ENCODE measurements around the gene PALM.

The PALM gene

DNA sequence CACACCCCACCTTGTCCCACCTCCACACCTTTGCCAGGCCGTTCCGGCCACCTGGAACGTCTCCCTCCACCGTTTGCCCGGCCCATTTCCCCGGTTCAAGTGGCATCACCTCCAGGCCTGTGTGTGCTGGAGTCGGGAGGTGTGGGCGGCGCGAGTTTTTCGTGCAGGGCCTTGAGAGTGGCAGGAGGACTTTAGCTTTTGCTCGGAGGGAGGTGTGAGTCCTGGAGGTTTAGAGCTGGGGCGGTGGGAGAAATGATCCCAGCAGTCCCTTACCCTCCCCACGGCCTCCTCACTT lies 4.3 kb upstream of the PALM start:
- Mint-ChIP-seq H3K27me3 (ENCODE audit: low read depth) (peaks cover 14% of the 10 kb centered on the region), H3K9me3 (no peaks in the 10 kb centered on the region), H3K4me1 (peaks cover 4% of the 10 kb centered on the region), H3K27ac (no peak overlapping the region), H3K4me3 (no peak overlapping the region), H3K36me3 (ENCODE audit: low read depth) (no peaks in the 10 kb centered on the region)
- TF ChIP-seq, protein P1, sequence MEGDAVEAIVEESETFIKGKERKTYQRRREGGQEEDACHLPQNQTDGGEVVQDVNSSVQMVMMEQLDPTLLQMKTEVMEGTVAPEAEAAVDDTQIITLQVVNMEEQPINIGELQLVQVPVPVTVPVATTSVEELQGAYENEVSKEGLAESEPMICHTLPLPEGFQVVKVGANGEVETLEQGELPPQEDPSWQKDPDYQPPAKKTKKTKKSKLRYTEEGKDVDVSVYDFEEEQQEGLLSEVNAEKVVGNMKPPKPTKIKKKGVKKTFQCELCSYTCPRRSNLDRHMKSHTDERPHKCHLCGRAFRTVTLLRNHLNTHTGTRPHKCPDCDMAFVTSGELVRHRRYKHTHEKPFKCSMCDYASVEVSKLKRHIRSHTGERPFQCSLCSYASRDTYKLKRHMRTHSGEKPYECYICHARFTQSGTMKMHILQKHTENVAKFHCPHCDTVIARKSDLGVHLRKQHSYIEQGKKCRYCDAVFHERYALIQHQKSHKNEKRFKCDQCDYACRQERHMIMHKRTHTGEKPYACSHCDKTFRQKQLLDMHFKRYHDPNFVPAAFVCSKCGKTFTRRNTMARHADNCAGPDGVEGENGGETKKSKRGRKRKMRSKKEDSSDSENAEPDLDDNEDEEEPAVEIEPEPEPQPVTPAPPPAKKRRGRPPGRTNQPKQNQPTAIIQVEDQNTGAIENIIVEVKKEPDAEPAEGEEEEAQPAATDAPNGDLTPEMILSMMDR (IDR thresholded peaks at IDR 0.05; ENCODE audit: unreplicated experiment in 3 of 3), result no peak

DNA sequence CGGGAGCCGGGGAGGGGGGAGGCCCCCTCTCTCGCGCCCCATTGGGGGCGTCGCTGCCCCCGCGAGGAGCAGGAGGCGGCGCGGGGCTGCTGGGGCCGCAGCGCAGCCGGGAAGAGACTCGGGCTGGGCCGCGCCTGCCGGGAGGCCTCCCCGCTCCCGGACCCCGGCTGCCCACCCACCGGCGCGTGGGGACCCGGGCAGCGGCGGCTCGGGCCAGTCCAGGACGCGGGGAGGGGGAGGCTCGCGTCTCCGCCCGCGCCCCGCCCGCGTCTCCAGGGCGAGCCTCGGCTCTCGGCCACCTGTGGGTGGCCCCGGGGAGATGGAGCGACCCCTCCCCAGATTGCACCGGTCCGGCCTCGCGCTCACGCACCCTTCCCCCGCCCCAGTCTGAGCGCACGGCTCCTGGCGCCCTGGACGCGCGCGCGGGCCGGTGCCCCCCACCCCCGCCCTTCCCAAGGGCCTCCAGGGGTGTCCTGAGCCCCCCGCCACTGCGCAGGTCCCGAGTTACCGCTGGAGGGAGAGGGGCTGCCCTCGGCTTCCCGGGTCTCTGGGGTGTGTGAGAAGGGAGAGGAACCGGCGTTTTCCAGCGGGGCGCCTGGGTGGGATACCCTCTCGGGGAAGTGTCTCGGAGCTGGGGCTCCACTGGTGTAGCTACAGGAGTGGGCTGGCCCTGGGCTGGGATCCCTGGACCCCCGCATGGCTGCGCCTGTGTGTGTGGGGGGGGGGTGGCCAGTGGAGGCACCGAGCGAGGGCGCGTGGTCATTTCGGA lies 645 bp downstream of the PALM start:
- Mint-ChIP-seq H3K4me1 (peaks cover 11% of the 10 kb centered on the region), H3K27ac (no peak overlapping the region)
- TF ChIP-seq, protein P1 (IDR thresholded peaks at IDR 0.05; ENCODE audit: unreplicated experiment in 3 of 3), result no peak

DNA sequence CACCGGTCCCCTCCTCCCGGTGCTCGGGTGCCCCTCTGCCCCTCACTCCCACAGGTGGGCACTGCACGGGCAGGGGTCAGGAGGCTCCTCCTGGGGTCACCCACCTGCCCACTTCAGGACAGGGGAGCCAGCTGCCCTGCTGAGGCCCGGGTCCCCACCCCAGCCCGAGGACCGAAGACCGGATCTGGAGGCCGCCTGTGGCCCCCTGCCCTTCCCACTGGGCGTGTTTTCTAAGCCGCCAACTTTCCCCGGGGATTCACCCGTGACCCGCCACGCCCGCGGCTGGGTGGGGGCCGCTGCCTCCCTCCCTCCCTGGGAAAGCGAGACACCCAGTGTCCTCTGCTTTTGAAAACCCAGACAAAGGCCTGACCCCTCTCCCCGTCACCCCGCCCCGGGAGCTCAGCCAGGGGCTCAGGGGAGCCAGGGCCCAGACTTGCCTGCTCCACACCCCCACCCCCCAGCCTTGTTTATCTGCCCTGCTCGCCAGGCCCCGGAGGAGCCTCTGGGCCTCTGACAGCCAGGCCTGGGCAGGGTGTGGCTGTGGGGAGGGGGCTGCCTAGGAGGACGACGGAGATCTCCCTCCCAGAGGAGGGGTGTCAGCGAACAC lies 1.3 kb downstream of the PALM start:
- no peak overlapping the region for H3K27ac Mint-ChIP-seq
- no peaks in the 10 kb centered on the region for H3K9me3 Mint-ChIP-seq
- TF ChIP-seq, protein P1 (IDR thresholded peaks at IDR 0.05; ENCODE audit: unreplicated experiment in 3 of 3), result no peak
- H3K27me3 Mint-ChIP-seq (ENCODE audit: low read depth), result peaks cover 4% of the 10 kb centered on the region
- peaks cover 3% of the 10 kb centered on the region for H3K36me3 Mint-ChIP-seq (ENCODE audit: low read depth)
- peaks cover 11% of the 10 kb centered on the region for H3K4me1 Mint-ChIP-seq
- peak overlapping the region in 2 of 3 experiments; percentile 16 to 77 for H3K4me3 Mint-ChIP-seq

More for the DNA sequence above, 645 bp downstream of the PALM start:
- Mint-ChIP-seq H3K27me3 (ENCODE audit: low read depth) (peaks cover 4% of the 10 kb centered on the region), H3K9me3 (no peaks in the 10 kb centered on the region), H3K4me3 (peak overlapping the region; percentile 77 to 78 (median 77)), H3K36me3 (ENCODE audit: low read depth) (peaks cover 3% of the 10 kb centered on the region)

DNA sequence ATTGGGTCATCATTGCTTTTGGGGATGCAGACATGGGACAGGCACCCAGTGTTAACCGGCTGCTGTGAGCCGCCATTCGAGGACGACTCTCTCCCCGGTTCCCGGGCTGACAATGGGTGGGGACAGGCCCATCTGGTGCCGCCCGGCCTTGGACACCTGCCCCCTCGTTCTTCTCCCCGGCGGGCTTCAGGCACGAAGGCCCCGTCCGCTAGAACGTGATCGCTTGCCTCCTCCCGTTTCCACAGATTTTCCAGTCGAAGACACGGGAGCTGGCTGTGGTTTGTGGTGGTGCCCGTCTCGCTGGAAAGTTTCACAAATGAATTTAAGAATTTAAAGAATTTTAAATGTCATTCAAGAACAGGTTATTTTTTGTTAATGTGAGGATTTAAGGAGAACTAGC lies 2.0 kb downstream of the PALM start:
- Mint-ChIP-seq H3K36me3 (ENCODE audit: low read depth) (peaks cover 10% of the 10 kb centered on the region), H3K27ac (peak overlapping the region; percentile 55 to 83 (median 79)), H3K4me3 (peak overlapping the region; percentile 70 to 89 (median 86))

DNA sequence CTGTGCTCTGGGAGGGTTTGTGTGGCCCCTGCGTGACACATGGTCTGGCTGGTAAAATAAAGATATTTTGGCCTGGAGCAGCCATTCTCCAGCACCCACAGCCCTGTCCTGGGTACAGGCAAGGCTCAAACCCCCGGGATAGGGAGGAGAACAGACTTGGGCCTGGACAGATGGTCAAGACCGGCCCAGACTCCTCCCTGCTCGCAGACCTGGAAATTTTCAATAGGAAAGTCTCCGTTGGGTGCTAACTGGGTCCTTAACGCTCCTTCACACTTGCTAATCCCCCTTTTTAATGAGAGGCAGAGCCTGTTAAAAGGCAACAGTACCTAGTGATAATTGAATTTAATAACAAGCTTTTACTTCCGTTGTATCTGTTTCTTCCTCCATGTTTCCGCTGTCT lies 2.5 kb downstream of the PALM start:
- peaks cover 13% of the 10 kb centered on the region for H3K36me3 Mint-ChIP-seq (ENCODE audit: low read depth)
- H3K4me1 Mint-ChIP-seq, result peaks cover 11% of the 10 kb centered on the region
- peak overlapping the region; percentile 70 to 89 (median 86) for H3K4me3 Mint-ChIP-seq
- peak overlapping the region; percentile 55 to 92 (median 79) for H3K27ac Mint-ChIP-seq
- TF ChIP-seq, protein P1 (IDR thresholded peaks at IDR 0.05; ENCODE audit: unreplicated experiment in 3 of 3), result no peak
- no peaks in the 10 kb centered on the region for H3K9me3 Mint-ChIP-seq
- peaks cover 3% of the 10 kb centered on the region for H3K27me3 Mint-ChIP-seq (ENCODE audit: low read depth)

More for the DNA sequence above, 2.0 kb downstream of the PALM start:
- TF ChIP-seq, protein P1 (IDR thresholded peaks at IDR 0.05; ENCODE audit: unreplicated experiment in 3 of 3), result no peak
- H3K9me3 Mint-ChIP-seq, result no peaks in the 10 kb centered on the region
- H3K4me1 Mint-ChIP-seq, result peaks cover 11% of the 10 kb centered on the region
- peaks cover 4% of the 10 kb centered on the region for H3K27me3 Mint-ChIP-seq (ENCODE audit: low read depth)

Data from nephron (organoid).